HG02973 (cell line): Measurements from ENCODE around the gene ADRA2B.
"Not testable (repeated sequence)": the region's sequence is repeated elsewhere in the genome, so short reads cannot be mapped to it uniquely, and the experiment has no call there.

Experiments
- ATAC-seq: cut with Tn5 transposase; IDR thresholded peaks from one replicate; pipeline ENCODE4 v1.9.1; 2021; ENCODE audit warnings: moderate library complexity; ENCODE audit not compliant: unreplicated experiment

Gene ADRA2B

GRCh38 chr2:96071087-96071976 lies 45.0 kb downstream of the ADRA2B start:
- ATAC-seq = not testable (repeated sequence)

DNA sequence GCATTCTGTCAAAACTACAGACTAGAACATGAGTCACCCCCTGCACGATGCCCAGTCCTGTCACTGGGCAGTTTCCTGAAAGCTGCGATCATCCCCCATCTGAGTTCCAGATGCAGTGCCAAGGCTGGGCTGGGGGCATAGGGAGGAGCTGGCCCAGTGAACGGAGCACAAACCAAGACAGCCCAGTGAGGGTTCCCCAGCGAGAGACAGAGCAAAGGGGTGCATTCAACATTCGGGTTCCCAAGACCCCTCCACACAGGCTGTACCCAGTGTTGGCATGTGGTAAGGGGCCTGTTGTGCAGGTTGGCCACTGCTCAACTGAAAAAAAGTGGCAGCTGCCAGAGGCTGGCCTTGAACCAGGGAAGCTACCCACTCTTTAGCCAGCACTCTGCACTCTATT lies 46.0 kb downstream of the ADRA2B start:
- not testable (repeated sequence) for ATAC-seq

DNA sequence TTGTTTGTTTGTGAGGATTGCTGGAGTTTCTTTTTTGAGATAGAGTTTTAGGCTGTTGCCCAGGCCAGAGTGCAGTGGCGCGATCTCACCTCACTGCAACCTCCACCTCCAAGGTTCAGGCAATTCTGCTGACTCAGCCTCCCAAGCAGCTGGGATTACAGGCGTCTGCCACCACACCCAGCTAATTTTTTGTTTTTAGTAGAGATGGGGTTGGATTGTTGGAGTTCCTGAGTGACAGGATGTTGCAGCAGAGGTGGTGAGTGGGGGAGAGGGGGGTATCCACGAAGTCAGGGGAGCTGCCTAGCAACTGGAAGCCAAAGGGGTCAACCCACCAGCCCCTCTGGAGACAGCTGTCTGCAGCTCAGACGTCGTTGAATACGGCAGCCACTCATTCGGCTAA lies 46.5 kb downstream of the ADRA2B start:
- ATAC-seq = not testable (repeated sequence)

GRCh38 chr2:96067902-96068581 lies 48.3 kb downstream of the ADRA2B start:
- not testable (repeated sequence) for ATAC-seq

DNA sequence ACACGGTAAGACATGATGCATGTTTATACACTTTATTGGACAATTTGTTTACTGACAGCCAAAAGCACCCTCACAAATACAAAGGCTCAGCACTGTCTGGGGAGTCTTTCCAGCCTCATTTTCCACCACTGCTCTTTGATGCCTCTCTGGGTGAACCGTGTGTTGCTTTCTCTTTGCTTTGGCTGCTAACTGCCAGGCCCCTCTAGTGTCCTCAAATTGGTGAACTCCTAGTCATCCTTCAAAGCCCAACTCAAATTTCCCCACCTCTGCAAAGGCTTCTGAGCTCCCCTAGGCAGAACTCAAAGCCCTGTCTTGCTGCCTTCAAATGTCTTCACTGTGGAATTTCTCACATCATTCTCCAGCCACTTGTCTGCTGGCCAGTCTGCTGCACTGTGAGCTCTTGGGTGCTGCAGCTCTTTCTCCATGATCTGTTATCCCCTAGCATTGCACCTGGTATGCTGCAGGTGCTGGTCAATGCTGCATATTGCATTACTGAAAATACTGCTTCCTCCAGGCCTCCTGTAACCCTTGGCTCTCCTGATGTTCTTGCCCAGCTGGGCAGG lies 49.2 kb downstream of the ADRA2B start:
- not testable (repeated sequence) for ATAC-seq

- ATAC-seq = not testable (repeated sequence)
These were observed 49.9 kb downstream of the ADRA2B start for GRCh38 chr2:96066511-96066910.

- ATAC-seq = not testable (repeated sequence)
These were observed 50.4 kb downstream of the ADRA2B start for GRCh38 chr2:96065954-96066353.

GRCh38 chr2:96065381-96065930 lies 50.9 kb downstream of the ADRA2B start:
- no peak for ATAC-seq

DNA sequence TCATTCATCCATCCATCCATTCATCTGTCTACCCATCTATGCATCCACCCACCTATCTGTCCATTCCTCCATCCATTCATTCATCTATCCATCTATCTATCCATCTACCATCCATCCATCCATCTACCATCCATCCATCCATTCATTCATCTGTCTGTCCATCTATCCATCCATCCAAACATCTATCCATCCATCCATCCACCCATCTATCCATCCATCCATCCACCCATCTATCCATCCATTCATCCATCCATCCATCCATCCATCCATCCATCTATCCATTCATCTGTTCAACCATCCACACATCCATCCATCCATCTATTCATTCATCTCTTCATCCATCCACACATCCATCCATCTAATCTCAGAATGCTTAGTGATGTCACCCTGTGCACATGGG lies 51.6 kb downstream of the ADRA2B start:
- not testable (repeated sequence) for ATAC-seq

- ATAC-seq = not testable (repeated sequence)
These were observed 52.2 kb downstream of the ADRA2B start for GRCh38 chr2:96064047-96064675.

DNA sequence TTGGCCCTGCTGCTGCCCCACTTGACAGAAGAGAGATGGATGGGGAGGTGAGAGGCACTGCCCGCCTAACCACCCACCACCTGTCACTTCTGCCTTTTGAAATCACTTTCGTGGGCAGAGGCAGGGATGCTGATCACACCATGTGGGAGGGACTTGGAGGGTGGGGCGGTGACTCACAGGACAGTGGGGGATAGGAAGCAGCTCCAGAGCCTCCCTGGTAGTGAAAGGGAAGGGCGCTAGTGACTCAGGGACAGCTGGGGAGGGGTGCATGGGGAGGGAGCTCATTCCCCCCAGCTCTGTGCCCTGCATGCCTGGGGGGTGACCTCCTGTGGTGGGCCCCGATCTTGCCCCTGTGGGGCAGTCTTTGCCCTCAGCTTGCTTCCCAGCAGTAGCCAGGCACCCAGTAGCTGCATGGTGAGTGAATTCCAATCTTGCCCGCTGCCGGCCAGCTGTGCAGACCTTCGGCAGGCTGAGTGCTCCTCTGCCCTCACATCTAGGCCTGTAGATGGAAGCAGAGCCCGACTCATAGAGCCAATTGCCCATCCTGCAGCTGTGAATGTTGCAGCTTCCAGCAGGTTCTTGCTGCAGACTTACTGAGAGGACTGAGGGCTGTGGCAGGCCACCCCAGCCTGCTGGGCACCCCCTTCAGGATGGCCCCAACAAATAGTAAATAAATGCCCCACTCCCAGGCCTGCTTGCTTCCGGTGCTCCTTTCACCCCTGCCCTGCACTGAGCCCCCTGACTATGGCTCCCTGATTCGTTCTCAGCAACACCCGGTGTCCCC lies 53.1 kb downstream of the ADRA2B start:
- not testable (repeated sequence) for ATAC-seq
